Skeletal muscle satellite cell (primary cell): ENCODE data around the gene E2F7.

Experiments used
- H3K27me3 ChIP-seq: 2 replicates; pipeline ENCODE4 v1.7.0; 2013; ENCODE audit warnings: low read length; ENCODE audit not compliant: control insufficient read depth, insufficient read depth
- H3K36me3 ChIP-seq: 2 replicates; pipeline ENCODE4 v1.7.0; 2013; ENCODE audit warnings: mild to moderate bottlenecking, control low read depth, low read length; ENCODE audit not compliant: insufficient read depth
- H3K4me1 ChIP-seq: 2 replicates; pipeline ENCODE4 v1.7.0; 2013; ENCODE audit warnings: low read length; ENCODE audit not compliant: control insufficient read depth, insufficient read depth
- H3K4me2 ChIP-seq: 2 replicates; pipeline ENCODE4 v1.7.0; 2013; ENCODE audit warnings: mild to moderate bottlenecking, low read length
- H3K4me3 ChIP-seq: 2 replicates; pipeline ENCODE4 v1.7.0; 2013; ENCODE audit warnings: low read length
- H3K9ac ChIP-seq: 2 replicates; pipeline ENCODE4 v1.7.0; 2013; ENCODE audit warnings: mild to moderate bottlenecking, low read depth, low read length, moderate library complexity
- H3K9me3 ChIP-seq: replicated peaks from 2 replicates; pipeline ENCODE4 v1.7.0; 2013; ENCODE audit warnings: mild to moderate bottlenecking, control low read depth, low read length

E2F7 gene

GRCh38 chr12:77040231-77040630 lies 25.1 kb downstream of the E2F7 start:
- no peak overlapping the region for H3K9ac ChIP-seq
- no peaks in the 10 kb centered on the region for H3K9me3 ChIP-seq
- no peaks in the 10 kb centered on the region for H3K27me3 ChIP-seq
- no peak overlapping the region for H3K4me3 ChIP-seq
- H3K36me3 ChIP-seq, result peaks cover 65% of the 10 kb centered on the region
- no peaks in the 10 kb centered on the region for H3K4me1 ChIP-seq
- H3K4me2 ChIP-seq, result no peak overlapping the region

GRCh38 chr12:77035226-77035625 lies 30.1 kb downstream of the E2F7 start:
- Histone ChIP-seq H3K36me3 (peaks cover 40% of the 10 kb centered on the region), H3K4me3 (no peak overlapping the region), H3K9me3 (no peaks in the 10 kb centered on the region), H3K27me3 (no peaks in the 10 kb centered on the region), H3K9ac (no peak overlapping the region), H3K4me2 (no peak overlapping the region), H3K4me1 (peaks cover 11% of the 10 kb centered on the region)

- Histone ChIP-seq H3K9me3 (no peaks in the 10 kb centered on the region), H3K4me3 (no peak overlapping the region), H3K27me3 (no peaks in the 10 kb centered on the region), H3K36me3 (peaks cover 38% of the 10 kb centered on the region), H3K4me2 (no peak overlapping the region), H3K4me1 (peaks cover 11% of the 10 kb centered on the region), H3K9ac (no peak overlapping the region)
Observed at GRCh38 chr12:77033658-77034536, 31.5 kb downstream of the E2F7 start.

GRCh38 chr12:77032406-77032805 lies 33.0 kb downstream of the E2F7 start:
- Histone ChIP-seq H3K4me1 (peaks cover 11% of the 10 kb centered on the region), H3K27me3 (no peaks in the 10 kb centered on the region), H3K4me3 (no peak overlapping the region), H3K9me3 (no peaks in the 10 kb centered on the region), H3K36me3 (peaks cover 38% of the 10 kb centered on the region), H3K9ac (no peak overlapping the region), H3K4me2 (no peak overlapping the region)

- Histone ChIP-seq H3K9me3 (no peaks in the 10 kb centered on the region), H3K4me2 (no peak overlapping the region), H3K4me3 (no peak overlapping the region), H3K36me3 (peaks cover 40% of the 10 kb centered on the region), H3K4me1 (peaks cover 11% of the 10 kb centered on the region), H3K9ac (no peak overlapping the region), H3K27me3 (no peaks in the 10 kb centered on the region)
Observed at GRCh38 chr12:77031745-77032144, 33.6 kb downstream of the E2F7 start.

GRCh38 chr12:77025782-77026314 lies 39.5 kb downstream of the E2F7 start:
- Histone ChIP-seq H3K9ac (no peak overlapping the region), H3K4me1 (no peaks in the 10 kb centered on the region), H3K9me3 (no peaks in the 10 kb centered on the region), H3K27me3 (no peaks in the 10 kb centered on the region), H3K4me3 (no peak overlapping the region), H3K36me3 (peaks cover 62% of the 10 kb centered on the region), H3K4me2 (no peak overlapping the region)

- Histone ChIP-seq H3K36me3 (peaks cover 54% of the 10 kb centered on the region), H3K9ac (no peak overlapping the region), H3K4me3 (no peak overlapping the region)
Observed at GRCh38 chr12:77023501-77023900, 41.9 kb downstream of the E2F7 start.

GRCh38 chr12:77019920-77020319 lies 45.4 kb downstream of the E2F7 start:
- Histone ChIP-seq H3K4me3 (no peak overlapping the region), H3K36me3 (peaks cover 34% of the 10 kb centered on the region), H3K27me3 (no peaks in the 10 kb centered on the region), H3K4me1 (no peaks in the 10 kb centered on the region), H3K9me3 (no peaks in the 10 kb centered on the region), H3K9ac (no peak overlapping the region), H3K4me2 (no peak overlapping the region)

More at GRCh38 chr12:77023501-77023900, 41.9 kb downstream of the E2F7 start:
- no peaks in the 10 kb centered on the region for H3K9me3 ChIP-seq
- H3K4me1 ChIP-seq, result no peaks in the 10 kb centered on the region
- no peak overlapping the region for H3K4me2 ChIP-seq
- no peaks in the 10 kb centered on the region for H3K27me3 ChIP-seq

- H3K4me3 ChIP-seq, result no peak overlapping the region
- H3K9me3 ChIP-seq, result no peaks in the 10 kb centered on the region
- H3K4me2 ChIP-seq, result no peak overlapping the region
- no peaks in the 10 kb centered on the region for H3K4me1 ChIP-seq
- H3K27me3 ChIP-seq, result no peaks in the 10 kb centered on the region
- peaks cover 12% of the 10 kb centered on the region for H3K36me3 ChIP-seq
- no peak overlapping the region for H3K9ac ChIP-seq
Observed at GRCh38 chr12:77016606-77017005, 48.8 kb downstream of the E2F7 start.

GRCh38 chr12:77013091-77013490 lies 52.3 kb downstream of the E2F7 start:
- H3K4me1 ChIP-seq, result no peaks in the 10 kb centered on the region
- H3K27me3 ChIP-seq, result peaks cover 6% of the 10 kb centered on the region
- H3K36me3 ChIP-seq, result no peaks in the 10 kb centered on the region
- H3K4me2 ChIP-seq, result no peak overlapping the region
- H3K9ac ChIP-seq, result no peak overlapping the region
- H3K4me3 ChIP-seq, result no peak overlapping the region
- no peaks in the 10 kb centered on the region for H3K9me3 ChIP-seq

GRCh38 chr12:77010691-77011548 lies 54.4 kb downstream of the E2F7 start:
- Histone ChIP-seq H3K4me2 (peak overlapping the region; percentile 62), H3K27me3 (peaks cover 6% of the 10 kb centered on the region), H3K4me3 (peak overlapping the region; percentile 25), H3K36me3 (no peaks in the 10 kb centered on the region), H3K4me1 (no peaks in the 10 kb centered on the region), H3K9me3 (no peaks in the 10 kb centered on the region), H3K9ac (no peak overlapping the region)
